Fibroblast of the aortic adventitia (primary cell): ENCODE data around the gene PLEKHM1. TPM values are rescaled to one million over a fixed set of nuclear protein-coding genes. Genes with fewer than 3 reads are reported as not detected.
"Not testable (repeated sequence)": the region's sequence is repeated elsewhere in the genome, so short reads cannot be mapped to it uniquely, and the experiment has no call there.

Experiments
- DNase-seq: peaks from one replicate; pipeline ENCODE4 v3.0.0-alpha.2; 2010; ENCODE audit warnings: low read depth
- H3K4me3 ChIP-seq: 2 replicates; pipeline ENCODE4 v1.5.1; 2011; ENCODE audit warnings: low read depth, mild to moderate bottlenecking, control low read depth, low read length, moderate library complexity
- total RNA-seq: library from RNA; depleted of rRNA; stranded (reverse); fragments of >200 nt; gene quantifications from 2 replicates; pipeline ENCODE4 v1.2.3, GENCODE V29; 2012; ENCODE audit warnings: low replicate concordance
- TF ChIP-seq, protein P1 (sequence below): IDR thresholded peaks from 2 replicates; pipeline ENCODE4 v1.5.1; 2011; ENCODE audit warnings: mild to moderate bottlenecking, low read length, control low read depth, inconsistent platforms; ENCODE audit not compliant: insufficient read depth

Gene PLEKHM1
- total RNA-seq, 1 donor, result 27.6 TPM

DNA sequence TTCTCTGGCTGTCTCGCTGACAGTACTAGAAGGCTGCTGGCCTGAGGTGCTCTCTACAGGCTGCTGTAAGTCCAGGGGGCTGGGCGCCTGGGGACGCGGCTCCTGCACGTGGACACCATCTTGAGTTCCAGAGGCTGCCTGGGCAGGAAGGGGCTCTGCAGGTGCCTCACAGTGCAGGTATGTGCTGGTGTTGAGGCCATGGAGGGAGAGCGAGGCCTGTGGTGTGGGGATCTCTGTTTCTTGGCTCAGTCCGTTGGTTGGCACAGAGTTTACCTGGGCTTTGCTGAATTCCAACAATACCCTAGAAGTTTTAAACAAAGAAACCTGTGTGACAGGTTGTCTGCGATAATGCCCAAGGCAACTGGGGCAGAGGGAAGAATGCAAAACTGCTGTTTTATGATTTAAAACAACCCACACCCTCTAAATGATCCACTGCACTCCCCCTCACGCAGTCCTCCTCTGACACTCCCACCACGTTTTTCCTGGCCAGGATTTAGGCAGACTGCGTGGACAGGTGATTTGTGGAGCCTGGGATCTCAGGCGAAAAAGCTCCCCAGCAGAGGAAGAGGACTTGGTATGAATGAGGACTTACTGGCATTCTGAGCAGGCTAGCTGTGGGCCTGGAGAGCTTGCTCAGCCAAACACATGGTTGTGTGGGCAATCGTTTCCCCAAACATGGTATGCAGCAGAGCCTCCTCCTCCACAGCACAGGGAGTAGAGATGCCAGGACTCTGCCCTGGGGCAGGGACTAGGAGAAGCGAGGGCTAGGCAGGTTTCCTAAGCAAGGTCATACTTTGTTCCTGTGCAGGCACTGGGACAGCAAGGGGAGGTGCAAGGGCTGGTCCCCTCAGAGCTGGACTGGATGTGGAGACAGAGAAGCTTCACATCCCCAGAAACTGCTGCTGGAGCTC is 22.0 kb downstream of the PLEKHM1 start:
- not testable (repeated sequence) for DNase-seq, H3K4me3 ChIP-seq

DNA sequence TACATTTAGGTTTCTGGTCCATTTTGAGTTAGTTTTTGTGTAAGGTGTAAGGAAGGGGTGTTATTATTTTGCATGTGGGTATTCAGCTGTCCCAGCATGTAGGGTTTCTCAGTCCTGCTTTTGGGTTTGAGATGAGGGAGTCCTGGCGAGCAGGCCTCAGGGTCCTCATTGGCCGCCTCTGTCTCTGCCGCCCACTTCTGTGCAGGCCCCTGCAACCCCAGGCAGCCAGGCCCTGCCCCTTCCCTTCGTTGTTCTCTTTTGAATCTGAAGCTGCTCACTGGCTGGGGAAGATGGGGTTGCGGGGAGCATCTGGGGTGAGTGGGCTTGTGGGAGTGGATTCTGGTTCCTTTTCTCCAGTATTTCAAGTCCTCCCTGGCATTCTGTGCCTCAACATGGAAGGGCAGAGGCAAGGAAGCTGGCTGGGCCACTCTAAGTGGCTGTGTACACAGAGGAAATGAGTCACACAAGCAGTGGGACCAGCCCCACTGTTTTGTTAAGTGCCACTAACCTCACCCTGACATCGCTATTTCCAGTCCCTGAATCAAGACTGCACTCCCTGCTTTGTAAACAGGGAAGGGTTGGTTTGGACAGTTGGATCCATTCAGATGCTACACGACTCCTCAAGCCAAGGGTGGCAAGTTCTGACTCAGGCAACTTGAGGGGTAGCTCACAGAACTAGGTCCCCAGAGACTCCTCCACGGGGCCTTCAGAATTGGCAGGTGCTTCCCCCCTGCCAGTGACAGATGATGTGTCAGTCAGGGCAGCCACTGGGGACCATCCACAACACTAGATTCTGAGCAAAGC is 28.8 kb downstream of the PLEKHM1 start:
- DNase-seq, result peak; percentile 13
- H3K4me3 ChIP-seq, result not testable (repeated sequence)

DNA sequence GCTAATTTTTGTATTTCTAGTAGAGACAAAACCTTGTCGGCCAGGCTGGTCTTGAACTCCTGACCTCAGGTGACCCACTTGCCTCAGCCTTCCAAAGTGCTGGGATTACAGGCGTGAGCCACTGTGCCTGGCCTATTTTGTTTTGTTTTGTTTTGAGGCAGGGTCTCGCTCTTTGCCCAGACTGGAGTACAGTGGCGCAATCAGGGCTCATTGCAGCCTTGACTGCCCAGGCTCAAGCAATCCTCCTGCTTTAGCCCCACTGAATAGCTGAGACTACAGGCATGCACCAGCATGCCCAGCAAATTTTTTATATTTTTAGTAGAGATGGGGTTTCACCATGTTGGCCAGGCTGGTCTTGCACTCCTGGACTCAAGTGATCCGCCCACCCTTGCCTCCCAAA is 30.1 kb downstream of the PLEKHM1 start:
- DNase-seq, H3K4me3 ChIP-seq: not testable (repeated sequence)

DNA sequence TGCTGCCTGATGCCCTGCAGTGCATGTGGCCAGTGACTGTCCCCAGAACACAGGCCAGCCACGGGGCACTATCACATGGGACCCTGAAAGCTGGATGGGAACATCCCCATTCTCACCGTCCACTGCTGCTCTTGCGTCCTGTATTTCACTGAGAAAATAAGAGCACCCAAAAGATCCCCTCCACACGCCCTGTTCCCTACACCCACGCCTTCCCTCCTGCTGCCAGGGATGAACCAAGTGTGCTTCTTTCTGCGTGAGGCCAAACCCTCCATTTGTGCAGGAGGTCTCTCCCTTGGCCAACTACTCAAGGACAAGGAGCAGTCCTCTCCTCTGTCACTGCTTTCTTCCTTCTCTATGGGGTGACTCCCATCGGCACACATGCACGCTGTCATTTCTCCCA is 36.2 kb downstream of the PLEKHM1 start:
- H3K4me3 ChIP-seq, DNase-seq: not testable (repeated sequence)

DNA sequence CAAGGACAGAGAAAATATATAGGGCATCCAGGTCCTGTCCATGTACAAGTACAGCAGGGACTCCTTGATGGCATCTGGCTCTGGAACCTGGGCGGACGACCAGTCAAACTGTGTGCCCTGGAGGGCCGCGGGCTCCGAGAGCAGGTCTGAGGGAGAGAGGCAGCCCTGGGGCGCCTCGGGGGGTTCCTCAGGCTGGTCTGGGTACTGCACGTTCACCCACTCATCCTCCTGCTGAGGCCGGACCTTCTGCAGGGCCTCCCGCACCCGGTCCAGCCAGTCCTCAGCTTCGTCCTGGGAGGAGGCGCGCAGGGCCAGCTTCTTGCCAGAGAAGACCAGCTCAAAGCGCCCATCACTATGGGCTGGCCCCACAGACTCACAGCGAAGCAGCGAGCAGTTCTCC is 36.8 kb downstream of the PLEKHM1 start:
- H3K4me3 ChIP-seq, DNase-seq: not testable (repeated sequence)

DNA sequence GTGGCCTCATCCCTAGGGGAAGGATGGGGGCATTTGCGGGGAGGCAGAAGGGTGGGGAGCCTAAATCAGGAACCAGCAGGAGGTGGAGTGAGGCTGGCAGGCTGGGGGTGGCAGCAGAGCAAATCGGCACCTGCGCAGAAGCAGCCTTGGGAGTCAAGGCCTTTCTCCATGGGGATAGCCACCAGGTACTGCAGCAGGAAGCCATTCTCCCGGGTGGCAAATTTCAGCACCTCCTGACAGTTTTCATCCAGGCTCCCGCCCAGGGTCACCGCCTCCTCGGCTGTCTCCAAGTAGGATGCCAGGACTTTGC is 37.3 kb downstream of the PLEKHM1 start:
- DNase-seq, result not testable (repeated sequence)

DNA sequence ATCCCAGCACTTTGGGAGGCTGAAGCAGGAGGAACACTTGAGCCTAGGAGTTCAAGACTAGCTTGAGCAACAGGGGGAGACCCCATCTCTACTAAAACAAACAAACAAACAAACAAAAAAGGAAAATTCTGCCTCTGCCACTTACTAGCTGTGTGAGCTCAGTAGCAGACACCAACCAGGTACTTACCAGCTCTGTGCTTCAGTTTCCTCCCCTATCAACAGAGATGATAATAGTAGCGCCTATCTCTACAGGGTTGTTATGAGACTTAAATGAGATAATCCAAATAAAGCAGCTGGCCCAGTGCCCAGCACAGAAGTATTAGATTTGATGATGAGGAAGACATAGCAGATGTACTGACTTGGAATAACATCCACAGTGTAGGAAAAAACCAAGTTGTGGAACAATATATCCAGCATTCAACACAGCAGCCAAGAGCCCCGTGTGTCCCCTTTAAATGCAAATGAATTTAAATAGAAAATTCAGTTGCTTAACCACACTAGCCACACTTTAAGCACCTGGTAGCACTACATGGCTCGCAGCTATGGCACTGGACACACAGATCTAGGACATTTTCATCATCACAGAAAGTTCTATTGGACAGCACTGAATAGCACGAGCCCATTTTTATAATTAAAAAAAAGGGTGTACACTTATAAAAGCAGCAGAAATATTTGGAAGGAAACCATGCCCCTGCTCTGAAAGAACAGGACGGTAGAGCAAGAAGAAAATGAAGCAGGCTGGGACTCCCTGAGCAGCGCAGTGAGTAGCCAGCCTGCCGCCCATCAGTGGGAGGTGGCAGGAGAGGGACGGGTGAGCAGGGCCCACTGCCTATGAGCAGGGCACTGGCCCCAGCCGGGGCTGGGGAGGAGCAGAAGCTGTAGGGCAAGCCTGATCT is 37.9 kb downstream of the PLEKHM1 start:
- H3K4me3 ChIP-seq, DNase-seq: not testable (repeated sequence)

More for the DNA sequence above, 37.3 kb downstream of the PLEKHM1 start:
- H3K4me3 ChIP-seq, result not testable (repeated sequence)

DNA sequence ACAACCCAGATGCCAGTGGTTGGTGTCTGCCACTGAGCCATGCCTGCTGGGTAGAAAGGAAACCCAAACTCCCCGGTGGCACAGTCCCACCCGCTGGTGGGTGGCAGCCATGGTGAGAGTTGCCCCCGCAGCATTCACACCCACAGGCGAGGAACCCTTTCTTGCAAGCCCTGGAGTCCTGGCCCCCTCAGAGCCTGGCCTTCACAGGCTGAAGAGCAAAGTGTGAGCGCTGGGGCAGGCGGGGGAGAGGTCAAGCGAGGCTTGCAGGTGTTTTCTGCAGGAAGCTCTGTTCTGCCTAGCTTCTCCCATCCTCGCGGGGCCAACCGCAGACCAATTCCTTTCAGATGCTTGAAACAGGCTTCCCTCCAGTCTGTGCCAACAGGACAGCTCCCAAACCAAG is 38.9 kb downstream of the PLEKHM1 start:
- H3K4me3 ChIP-seq, DNase-seq: not testable (repeated sequence)

DNA sequence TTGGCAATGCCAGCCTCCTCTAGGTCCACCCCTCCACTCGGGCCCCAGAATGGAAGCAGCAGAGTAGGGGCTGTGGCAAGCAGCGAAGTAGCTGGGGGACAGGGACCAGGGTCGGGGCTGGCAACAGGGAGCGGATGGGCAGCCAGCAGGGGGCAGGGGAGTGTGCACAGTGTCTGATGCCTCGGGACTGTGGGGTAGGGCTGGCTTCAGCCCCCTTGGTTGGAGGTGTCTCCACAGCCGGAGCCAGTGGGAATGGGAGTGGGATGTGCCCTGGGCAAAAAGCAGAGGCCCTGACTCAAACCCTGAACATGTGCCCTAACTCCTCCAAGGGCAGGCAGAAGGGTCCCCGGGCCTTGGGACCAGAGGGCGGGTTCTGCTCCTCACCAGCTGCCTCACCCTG is 39.4 kb downstream of the PLEKHM1 start:
- no peak overlapping the region for H3K4me3 ChIP-seq
- TF ChIP-seq, protein P1, sequence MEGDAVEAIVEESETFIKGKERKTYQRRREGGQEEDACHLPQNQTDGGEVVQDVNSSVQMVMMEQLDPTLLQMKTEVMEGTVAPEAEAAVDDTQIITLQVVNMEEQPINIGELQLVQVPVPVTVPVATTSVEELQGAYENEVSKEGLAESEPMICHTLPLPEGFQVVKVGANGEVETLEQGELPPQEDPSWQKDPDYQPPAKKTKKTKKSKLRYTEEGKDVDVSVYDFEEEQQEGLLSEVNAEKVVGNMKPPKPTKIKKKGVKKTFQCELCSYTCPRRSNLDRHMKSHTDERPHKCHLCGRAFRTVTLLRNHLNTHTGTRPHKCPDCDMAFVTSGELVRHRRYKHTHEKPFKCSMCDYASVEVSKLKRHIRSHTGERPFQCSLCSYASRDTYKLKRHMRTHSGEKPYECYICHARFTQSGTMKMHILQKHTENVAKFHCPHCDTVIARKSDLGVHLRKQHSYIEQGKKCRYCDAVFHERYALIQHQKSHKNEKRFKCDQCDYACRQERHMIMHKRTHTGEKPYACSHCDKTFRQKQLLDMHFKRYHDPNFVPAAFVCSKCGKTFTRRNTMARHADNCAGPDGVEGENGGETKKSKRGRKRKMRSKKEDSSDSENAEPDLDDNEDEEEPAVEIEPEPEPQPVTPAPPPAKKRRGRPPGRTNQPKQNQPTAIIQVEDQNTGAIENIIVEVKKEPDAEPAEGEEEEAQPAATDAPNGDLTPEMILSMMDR, result no peak
- DNase-seq, result no peak

DNA sequence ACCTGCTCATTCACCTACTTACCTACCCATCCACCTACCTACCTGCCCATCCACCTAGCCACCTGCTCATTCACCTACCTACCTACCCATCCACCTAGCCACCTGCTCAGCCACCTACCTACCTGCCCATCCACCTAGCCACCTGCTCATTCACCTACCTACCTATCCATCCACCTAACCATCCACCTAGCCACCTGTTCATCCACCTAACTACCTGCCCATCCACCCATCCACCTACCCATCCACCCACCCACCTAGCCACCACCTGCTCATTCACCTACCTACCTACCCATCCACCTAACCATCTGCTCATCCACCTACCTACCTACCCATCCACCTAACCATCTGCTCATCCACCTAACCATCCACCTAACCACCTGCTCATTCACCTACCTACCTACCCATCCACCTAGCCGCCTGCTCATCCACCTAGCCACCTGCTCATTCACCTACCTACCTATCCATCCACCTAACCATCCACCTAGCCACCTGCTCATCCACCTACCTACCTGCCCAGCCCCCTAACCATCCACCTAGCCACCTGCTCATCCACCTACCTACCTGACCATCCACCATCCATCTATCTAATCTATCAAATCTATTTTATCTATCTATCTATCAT is 40.7 kb downstream of the PLEKHM1 start:
- DNase-seq, H3K4me3 ChIP-seq: not testable (repeated sequence)

DNA sequence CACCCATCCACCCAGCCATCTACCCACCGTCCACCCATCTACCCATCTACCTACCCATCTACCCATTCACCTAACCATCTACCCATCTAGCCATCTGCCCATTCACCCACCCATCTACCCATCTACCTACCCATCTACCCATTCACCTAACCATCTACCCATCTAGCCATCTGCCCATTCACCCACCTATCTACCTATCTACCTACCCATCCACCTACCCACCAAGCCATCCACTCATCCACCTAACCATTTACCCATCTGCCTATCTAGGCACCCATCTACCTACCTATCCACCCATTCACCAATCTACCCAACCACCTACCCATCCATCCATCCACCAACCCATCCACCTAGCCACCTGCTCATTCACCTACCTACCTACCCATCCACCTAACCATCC is 41.3 kb downstream of the PLEKHM1 start:
- DNase-seq, H3K4me3 ChIP-seq: not testable (repeated sequence)

DNA sequence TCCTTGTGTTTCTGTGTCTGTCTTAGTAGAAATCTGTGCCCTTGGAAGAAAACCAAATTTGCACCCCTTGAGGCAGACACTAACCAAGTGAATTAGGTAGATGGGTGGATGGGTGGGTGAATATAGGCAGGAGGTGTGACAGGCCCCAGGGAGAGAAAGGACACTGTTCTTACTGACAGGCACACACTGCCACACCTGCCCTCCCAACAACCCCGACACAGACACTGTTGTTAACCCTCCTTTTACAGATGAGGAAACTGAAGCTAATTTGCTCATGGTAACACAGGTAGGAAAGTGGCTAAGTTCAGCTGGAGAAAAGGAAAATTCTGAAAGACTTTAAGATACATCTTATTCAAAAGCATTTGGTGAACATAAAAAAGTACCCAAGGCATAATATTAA is 42.0 kb downstream of the PLEKHM1 start:
- H3K4me3 ChIP-seq, DNase-seq: not testable (repeated sequence)

DNA sequence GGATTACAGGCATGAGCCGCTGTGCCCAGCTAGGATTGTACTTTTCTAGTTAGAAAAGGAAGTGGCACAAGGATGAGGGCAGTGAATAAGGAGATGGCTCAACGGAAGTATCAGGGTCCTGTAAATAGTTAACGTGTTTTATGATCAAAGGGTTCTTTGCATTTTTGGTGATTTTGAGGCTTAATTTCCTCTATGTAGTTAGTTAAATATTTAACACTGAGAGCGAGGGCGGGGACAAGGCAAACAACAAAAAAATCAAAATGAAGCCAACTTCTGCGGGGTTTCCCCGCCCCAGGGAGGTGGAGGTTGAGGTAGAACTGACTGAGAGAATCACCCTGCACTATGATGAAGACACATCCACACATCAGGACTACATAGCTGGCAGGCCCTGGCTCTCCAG is 42.5 kb downstream of the PLEKHM1 start:
- H3K4me3 ChIP-seq, DNase-seq: not testable (repeated sequence)

DNA sequence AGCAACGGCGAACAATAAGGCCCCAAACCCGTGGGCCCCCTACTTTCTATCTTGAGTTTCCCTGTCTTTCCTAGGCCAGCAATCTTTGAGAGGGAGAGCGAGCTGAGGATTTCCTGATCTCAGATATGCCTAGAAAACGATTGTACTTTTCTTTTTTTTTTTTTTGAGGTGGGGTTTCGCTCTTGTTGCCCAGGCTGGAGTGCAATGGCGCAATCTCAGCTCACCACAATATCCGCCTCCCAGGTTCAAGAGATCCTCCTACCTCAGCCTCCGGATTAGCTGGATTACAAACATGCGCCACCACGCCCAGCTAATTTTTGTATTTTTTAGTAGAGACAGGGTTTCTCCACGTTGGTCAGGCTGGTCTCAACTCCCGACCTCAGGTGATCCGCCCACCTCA is 42.9 kb downstream of the PLEKHM1 start:
- H3K4me3 ChIP-seq, result not testable (repeated sequence)
- peak; percentile 34 for DNase-seq

DNA sequence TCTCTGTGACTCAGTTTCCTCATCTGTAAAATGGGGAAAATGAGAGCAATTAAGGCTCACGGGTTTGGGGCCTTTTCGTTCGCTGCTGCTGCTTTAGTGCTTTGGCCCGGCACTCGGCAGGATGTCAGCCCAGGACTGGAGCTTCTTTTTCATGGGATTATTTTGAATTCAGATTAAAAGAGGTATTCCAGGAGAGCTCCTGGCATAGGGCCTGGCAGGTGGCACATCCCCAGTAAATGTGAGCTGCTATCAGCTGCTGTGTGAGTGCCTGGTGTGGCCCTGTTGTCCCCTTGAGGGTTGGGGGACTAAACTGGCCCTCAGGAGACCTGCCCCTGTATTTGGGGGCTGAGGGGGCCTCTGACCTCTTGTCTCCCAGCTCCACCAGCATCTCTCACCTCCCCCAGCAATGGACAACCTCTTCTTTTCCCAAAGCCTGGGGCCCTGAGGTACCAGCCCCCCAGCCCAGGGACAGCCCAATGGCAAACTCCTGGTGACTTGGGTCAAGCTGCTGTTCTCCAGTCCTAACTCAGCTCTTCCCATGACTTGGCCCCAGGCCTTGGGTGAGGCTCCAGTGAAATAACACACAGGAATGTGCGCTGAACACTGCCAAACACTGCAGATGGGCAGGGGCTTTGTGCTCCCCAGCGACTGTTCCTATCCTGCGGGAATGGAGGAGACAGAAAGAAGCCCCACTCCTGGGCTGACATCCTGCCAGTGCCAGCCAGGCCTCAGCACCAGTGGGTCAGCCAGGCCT is 43.5 kb downstream of the PLEKHM1 start:
- peak; percentile 67 for DNase-seq
- H3K4me3 ChIP-seq, result not testable (repeated sequence)
